HG02970 (cell line): Measurements from ENCODE around the gene CLINT1.
"Not testable (repeated sequence)": the region's sequence is repeated elsewhere in the genome, so short reads cannot be mapped to it uniquely, and the experiment has no call there.

Source experiments
- ATAC-seq: cut with Tn5 transposase; IDR thresholded peaks from one replicate; pipeline ENCODE4 v1.9.1; 2021; ENCODE audit warnings: mild to moderate bottlenecking, moderate library complexity, moderate number of reproducible peaks; ENCODE audit not compliant: unreplicated experiment, low FRiP score

Gene CLINT1

GRCh38 chr5:157858527-157859226, at the start of gene CLINT1:
TSS of gene CLINT1 (minus strand) at chr5:157859145. CDS start at chr5:157858970, 175 bp downstream.
- ATAC-seq, result peak; percentile 44

- ATAC-seq, result no peak
These were observed 49.5 kb upstream of the CLINT1 start for GRCh38 chr5:157908459-157908858.

- no peak for ATAC-seq
These were observed 48.5 kb upstream of the CLINT1 start for GRCh38 chr5:157907479-157907878.

GRCh38 chr5:157903117-157903450, 44.1 kb upstream of the CLINT1 start:
- no peak for ATAC-seq

GRCh38 chr5:157902449-157903116, 43.6 kb upstream of the CLINT1 start:
- ATAC-seq, result no peak

GRCh38 chr5:157900644-157901043, 41.7 kb upstream of the CLINT1 start:
- no peak for ATAC-seq

GRCh38 chr5:157893611-157894010, 34.7 kb upstream of the CLINT1 start:
- no peak for ATAC-seq

GRCh38 chr5:157892974-157893373, 34.0 kb upstream of the CLINT1 start:
- ATAC-seq, result no peak

GRCh38 chr5:157890836-157891597, 32.1 kb upstream of the CLINT1 start:
- no peak for ATAC-seq

- no peak for ATAC-seq
These were observed 30.0 kb upstream of the CLINT1 start for GRCh38 chr5:157888814-157889532.

GRCh38 chr5:157886796-157887380, 27.9 kb upstream of the CLINT1 start:
- no peak for ATAC-seq

GRCh38 chr5:157885051-157885450, 26.1 kb upstream of the CLINT1 start:
- ATAC-seq, result not testable (repeated sequence)

GRCh38 chr5:157881498-157881897, 22.6 kb upstream of the CLINT1 start:
- ATAC-seq, result not testable (repeated sequence)

GRCh38 chr5:157877821-157878220, 18.9 kb upstream of the CLINT1 start:
- ATAC-seq, result no peak

GRCh38 chr5:157874861-157875260, 15.9 kb upstream of the CLINT1 start:
- no peak for ATAC-seq

- ATAC-seq, result no peak
These were observed 12.2 kb upstream of the CLINT1 start for GRCh38 chr5:157870837-157871834.

GRCh38 chr5:157867751-157868387, 8.9 kb upstream of the CLINT1 start:
- ATAC-seq, result no peak

GRCh38 chr5:157866536-157866935, 7.6 kb upstream of the CLINT1 start:
- ATAC-seq, result no peak

- no peak for ATAC-seq
These were observed 6.8 kb upstream of the CLINT1 start for GRCh38 chr5:157865781-157866180.
